Sigmoid colon (tissue), 4 donors: ENCODE data around the gene KCNE4.

Experiments
- CTCF ChIP-seq, 4 experiments: fragments of 450-650 bp in 3 of 4; fragments of 200-600 bp in 1 of 4; IDR thresholded peaks; one replicate each; pipeline ENCODE4 v1.5.1; 2016 to 2019; ENCODE audit warnings: antibody characterized with exemption in 4 of 4, mild to moderate bottlenecking in 3 of 4, moderate library complexity in 2 of 4
- EP300 ChIP-seq, 4 donors: sonication (generic); formaldehyde crosslinking; IDR thresholded peaks; one replicate each; pipeline ENCODE4 v1.6.1; 2017; ENCODE audit warnings: antibody characterized with exemption in 4 of 4
- POLR2A ChIP-seq, 2 donors: fragments of 450-650 bp; IDR thresholded peaks; one replicate each; pipeline ENCODE4 v1.6.1; 2016; ENCODE audit warnings: antibody characterized with exemption in 2 of 2, mild to moderate bottlenecking in 2 of 2, moderate library complexity in 2 of 2
- POLR2AphosphoS5 ChIP-seq, 4 donors: sonication (generic); formaldehyde crosslinking; IDR thresholded peaks; one replicate each; pipeline ENCODE4 v1.6.1; 2017; ENCODE audit warnings: antibody characterized with exemption in 4 of 4

GRCh38 chr2:223068071-223068470, 16.1 kb downstream of the KCNE4 start:
- no peak for TF ChIP-seq CTCF (IDR thresholded peaks at IDR 0.05)
- no peak for TF ChIP-seq POLR2AphosphoS5 (IDR thresholded peaks at IDR 0.05)
- TF ChIP-seq POLR2A (IDR thresholded peaks at IDR 0.05) = no peak
- no peak for TF ChIP-seq EP300 (IDR thresholded peaks at IDR 0.05)
